GM18526 (cell line): Measurements from ENCODE around the gene GPER1.

ENCODE experiments used
- POLR2A ChIP-seq: IDR thresholded peaks from 3 replicates; pipeline ENCODE4 v1.6.1; 2011; ENCODE audit not compliant: insufficient read length; ENCODE audit errors: extremely low read depth

The GPER1 gene

GRCh38 chr7:1050956-1051690 is 36.8 kb upstream of the GPER1 start:
- TF ChIP-seq POLR2A, result no peak

- no peak for TF ChIP-seq POLR2A
Observed at GRCh38 chr7:1052031-1052818, 35.7 kb upstream of the GPER1 start.

- no peak for TF ChIP-seq POLR2A
Observed at GRCh38 chr7:1053002-1053411, 34.9 kb upstream of the GPER1 start.

GRCh38 chr7:1053816-1054370 is 34.0 kb upstream of the GPER1 start:
- TF ChIP-seq POLR2A, result no peak

GRCh38 chr7:1054438-1054837 is 33.5 kb upstream of the GPER1 start:
- no peak for TF ChIP-seq POLR2A

DNA sequence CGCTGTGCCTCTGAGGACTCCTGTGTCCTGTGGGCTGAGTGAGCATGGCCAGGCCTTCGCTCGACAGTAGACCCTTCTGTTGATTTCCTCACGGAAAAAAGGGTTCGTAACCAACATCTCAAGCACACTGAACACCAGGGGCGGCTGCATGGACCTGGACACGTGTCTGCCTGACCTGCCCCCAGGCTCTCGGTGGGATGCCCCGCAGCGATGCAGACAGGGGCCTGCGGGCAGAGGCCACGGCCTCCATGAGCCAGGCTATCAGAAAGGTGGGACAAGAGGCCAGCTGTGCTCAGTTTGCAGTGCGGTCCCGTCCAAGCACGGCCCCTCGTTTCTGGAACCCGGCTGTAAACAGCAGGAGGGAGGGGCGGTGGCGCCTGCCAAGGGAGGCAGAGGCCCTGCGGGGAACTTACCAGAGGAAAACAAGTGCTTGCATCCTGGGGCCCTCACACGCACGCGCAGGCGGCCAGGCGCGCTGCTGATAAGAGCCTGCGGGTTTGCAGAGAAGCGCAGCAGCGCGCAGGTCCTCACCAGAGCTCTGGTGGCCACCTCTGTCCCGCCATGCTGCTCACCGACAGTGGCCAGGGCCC is 33.0 kb upstream of the GPER1 start:
- no peak for TF ChIP-seq POLR2A

- no peak for TF ChIP-seq POLR2A
Observed at GRCh38 chr7:1055491-1055955, 32.4 kb upstream of the GPER1 start.

GRCh38 chr7:1055956-1056784 is 31.7 kb upstream of the GPER1 start:
- TF ChIP-seq POLR2A, result no peak

- TF ChIP-seq POLR2A, result no peak
Observed at GRCh38 chr7:1056785-1057410, 31.0 kb upstream of the GPER1 start.

DNA sequence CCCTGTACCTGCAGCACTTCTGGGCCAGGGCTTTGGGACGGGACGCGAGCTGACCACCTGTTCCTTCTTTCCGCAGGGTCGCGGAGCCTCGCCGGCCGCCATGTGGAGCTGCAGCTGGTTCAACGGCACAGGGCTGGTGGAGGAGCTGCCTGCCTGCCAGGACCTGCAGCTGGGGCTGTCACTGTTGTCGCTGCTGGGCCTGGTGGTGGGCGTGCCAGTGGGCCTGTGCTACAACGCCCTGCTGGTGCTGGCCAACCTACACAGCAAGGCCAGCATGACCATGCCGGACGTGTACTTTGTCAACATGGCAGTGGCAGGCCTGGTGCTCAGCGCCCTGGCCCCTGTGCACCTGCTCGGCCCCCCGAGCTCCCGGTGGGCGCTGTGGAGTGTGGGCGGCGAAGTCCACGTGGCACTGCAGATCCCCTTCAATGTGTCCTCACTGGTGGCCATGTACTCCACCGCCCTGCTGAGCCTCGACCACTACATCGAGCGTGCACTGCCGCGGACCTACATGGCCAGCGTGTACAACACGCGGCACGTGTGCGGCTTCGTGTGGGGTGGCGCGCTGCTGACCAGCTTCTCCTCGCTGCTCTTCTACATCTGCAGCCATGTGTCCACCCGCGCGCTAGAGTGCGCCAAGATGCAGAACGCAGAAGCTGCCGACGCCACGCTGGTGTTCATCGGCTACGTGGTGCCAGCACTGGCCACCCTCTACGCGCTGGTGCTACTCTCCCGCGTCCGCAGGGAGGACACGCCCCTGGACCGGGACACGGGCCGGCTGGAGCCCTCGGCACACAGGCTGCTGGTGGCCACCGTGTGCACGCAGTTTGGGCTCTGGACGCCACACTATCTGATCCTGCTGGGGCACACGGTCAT is 30.3 kb upstream of the GPER1 start:
- no peak for TF ChIP-seq POLR2A

DNA sequence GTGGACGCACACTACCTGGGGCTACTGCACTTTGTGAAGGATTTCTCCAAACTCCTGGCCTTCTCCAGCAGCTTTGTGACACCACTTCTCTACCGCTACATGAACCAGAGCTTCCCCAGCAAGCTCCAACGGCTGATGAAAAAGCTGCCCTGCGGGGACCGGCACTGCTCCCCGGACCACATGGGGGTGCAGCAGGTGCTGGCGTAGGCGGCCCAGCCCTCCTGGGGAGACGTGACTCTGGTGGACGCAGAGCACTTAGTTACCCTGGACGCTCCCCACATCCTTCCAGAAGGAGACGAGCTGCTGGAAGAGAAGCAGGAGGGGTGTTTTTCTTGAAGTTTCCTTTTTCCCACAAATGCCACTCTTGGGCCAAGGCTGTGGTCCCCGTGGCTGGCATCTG is 29.6 kb upstream of the GPER1 start:
- no peak for TF ChIP-seq POLR2A

GRCh38 chr7:1058821-1059199 is 29.1 kb upstream of the GPER1 start:
- no peak for TF ChIP-seq POLR2A
